ENCODE data around the gene SSBP3.
A peak's percentile ranks its signal among the peaks of the same experiment; 100 is the strongest.

- 0 out of 2 replicates have a peak, but pooled peaks have one; percentile 8 for TF ChIP-seq POLR2AphosphoS5 (IDR thresholded peaks at IDR 0.05; ENCODE audit: borderline replicate concordance, low read depth, low read length)
- no peak for TF ChIP-seq EZH2 (IDR thresholded peaks at IDR 0.05)
These were observed 187.1 kb downstream of the SSBP3 start for GRCh38 chr1:54218883-54219687.
